ENCODE results near the gene VEGFD. TPM values are rescaled to one million over a fixed set of nuclear protein-coding genes. Genes with fewer than 3 reads are reported as not detected.

VEGFD gene
- total and polyA plus RNA-seq, 2 of the 13 experiments (the other 11 are each of a cell fraction or from before 2014, with no cell fraction given), result 0.11 to 0.35 TPM

- TF ChIP-seq GABPA (IDR thresholded peaks at IDR 0.05; ENCODE audit: low read depth, low read length) (no peak), GABPA (CRISPR knock-in tag; IDR thresholded peaks at IDR 0.05; ENCODE audit: low read depth) (no peak), SMC3 (IDR thresholded peaks at IDR 0.05; ENCODE audit: low read length) (peak; percentile 35; the same call in 1 of the 2 replicates), CTCF (CRISPR knock-in tag; IDR thresholded peaks at IDR 0.05) (peak; percentile 63), STAG1 (CRISPR knock-in tag; IDR thresholded peaks at IDR 0.05) (peak; percentile 71), ZNF367 (CRISPR knock-in tag; IDR thresholded peaks at IDR 0.05; ENCODE audit: borderline replicate concordance) (no peak), CREBL2 (CRISPR knock-in tag; IDR thresholded peaks at IDR 0.05; ENCODE audit: borderline replicate concordance) (no peak)
- Histone ChIP-seq H3K4me1 (ENCODE audit: insufficient read depth, low read length) (no peaks in the 10 kb centered on the region), H3K36me3 (replicated peaks in 1 of 2; ENCODE audit: control insufficient read depth in 1 of 2, insufficient read depth in 2 of 2, low read length in 2 of 2) (no peaks in the 10 kb centered on the region), H3K4me2 (ENCODE audit: low read depth, low read length) (no peak overlapping the region), H3K79me2 (ENCODE audit: insufficient read depth, low read length) (no peaks in the 10 kb centered on the region), H2AFZ (ENCODE audit: low read length) (no peak overlapping the region), H3K4me3 (replicated peaks in 1 of 3; ENCODE audit: insufficient read depth in 1 of 3, low read depth in 2 of 3, low read length in 3 of 3) (no peak overlapping the region), H3K27ac (ENCODE audit: extremely low read length, insufficient read depth, low read length) (no peak overlapping the region), H3K27me3 (ENCODE audit: control insufficient read depth in 1 of 2, insufficient read depth in 2 of 2, low read length in 2 of 2) (no peaks in the 10 kb centered on the region), H3K9ac (ENCODE audit: insufficient read depth, low read depth, low read length) (no peak overlapping the region), H4K20me1 (ENCODE audit: insufficient read depth, low read length) (no peaks in the 10 kb centered on the region), H3K9me3 (ENCODE audit: low read length) (no peaks in the 10 kb centered on the region)
- in situ Hi-C loops (cut with HindIII; ENCODE audit: extremely low pct_ligation_motif_present, low pct_unique_long_range_greater_than_20kb), result loop anchor here (10.0 to 25.0 kb wide), 3 partner anchors 116 to 338 kb away; no protein-coding TSS in a partner anchor
- CTCF ChIA-PET (ENCODE audit: low intra/inter-chr PET ratio, low total read pairs), result interaction anchor here (0.9 kb wide), 1 partner anchor 119 kb away, joined by 4 read pairs; no protein-coding TSS in a partner anchor
- no TSS peak for BruUV-seq (replicated peaks)
- FAIRE-seq, result peak; percentile 92
- intact Hi-C loops (cut with micrococcal nuclease; ENCODE audit: unreplicated experiment), result loop anchor here (1.0 kb wide), 2 partner anchors 119 to 216 kb away; no protein-coding TSS in a partner anchor
- POLR2A ChIA-PET, result no interaction called here
- WGBS (ENCODE audit: low lambda C conversion rate), result 36% methylated on average over 2 of the region's 2 CpGs
- peak; percentile 55 for DNase-seq (ENCODE audit: low spot score)
- ATAC-seq, result peak; percentile 75
Observed at GRCh38 chrX:15349046-15349445, 35.2 kb downstream of the VEGFD start.

- Histone ChIP-seq H3K9me3 (ENCODE audit: low read length) (no peaks in the 10 kb centered on the region), H4K20me1 (ENCODE audit: insufficient read depth, low read length) (no peaks in the 10 kb centered on the region), H3K9ac (ENCODE audit: insufficient read depth, low read depth, low read length) (no peak overlapping the region), H3K4me3 (replicated peaks in 1 of 3; ENCODE audit: insufficient read depth in 1 of 3, low read depth in 2 of 3, low read length in 3 of 3) (no peak overlapping the region), H2AFZ (ENCODE audit: low read length) (no peak overlapping the region), H3K79me2 (ENCODE audit: insufficient read depth, low read length) (no peaks in the 10 kb centered on the region), H3K27ac (ENCODE audit: extremely low read length, insufficient read depth, low read length) (no peak overlapping the region), H3K4me1 (ENCODE audit: insufficient read depth, low read length) (no peaks in the 10 kb centered on the region), H3K27me3 (ENCODE audit: control insufficient read depth in 1 of 2, insufficient read depth in 2 of 2, low read length in 2 of 2) (no peaks in the 10 kb centered on the region), H3K4me2 (ENCODE audit: low read depth, low read length) (no peak overlapping the region), H3K36me3 (replicated peaks in 1 of 2; ENCODE audit: control insufficient read depth in 1 of 2, insufficient read depth in 2 of 2, low read length in 2 of 2) (no peaks in the 10 kb centered on the region)
- ATAC-seq, result no peak
- no TSS peak for BruUV-seq (replicated peaks)
- in situ Hi-C loops (cut with HindIII; ENCODE audit: extremely low pct_ligation_motif_present, low pct_unique_long_range_greater_than_20kb), result loop anchor here (10.0 to 25.0 kb wide), 3 partner anchors 119 to 341 kb away; no protein-coding TSS in a partner anchor
- TF ChIP-seq KLF16 (CRISPR knock-in tag; IDR thresholded peaks at IDR 0.05), result no peak
- TF ChIP-seq ZNF224 (CRISPR knock-in tag; IDR thresholded peaks at IDR 0.05), result no peak
- TF ChIP-seq MNT (IDR thresholded peaks at IDR 0.05), result peak; percentile 47
- CTCF ChIA-PET (ENCODE audit: low intra/inter-chr PET ratio, low total read pairs), result no interaction called here
- intact Hi-C loops (cut with micrococcal nuclease; ENCODE audit: unreplicated experiment), result no loop called here
- no peak for DNase-seq (ENCODE audit: low spot score)
- no peak for FAIRE-seq
- 87% methylated on average over 3 of the region's 3 CpGs for WGBS (ENCODE audit: low lambda C conversion rate)
- POLR2A ChIA-PET, result no interaction called here
Observed at GRCh38 chrX:15345976-15346375, 38.2 kb downstream of the VEGFD start.
